HG03139 (cell line): Measurements from ENCODE around the gene UPK2.

Experiments used
- ATAC-seq: cut with Tn5 transposase; IDR thresholded peaks from one replicate; pipeline ENCODE4 v1.9.1; 2021; ENCODE audit not compliant: unreplicated experiment

UPK2 gene

GRCh38 chr11:118956094-118956846 lies at the start of gene UPK2:
UPK2 (plus strand) TSS chr11:118956298; CDS start chr11:118956351, 53 bp downstream.
- ATAC-seq = peak; percentile 77

- ATAC-seq = peak; percentile 58
These were observed 48.8 kb upstream of the UPK2 start for GRCh38 chr11:118907051-118908042.

GRCh38 chr11:118908264-118908663 lies 47.8 kb upstream of the UPK2 start:
- no peak for ATAC-seq

GRCh38 chr11:118908901-118909618 lies 47.0 kb upstream of the UPK2 start:
- ATAC-seq = no peak

DNA sequence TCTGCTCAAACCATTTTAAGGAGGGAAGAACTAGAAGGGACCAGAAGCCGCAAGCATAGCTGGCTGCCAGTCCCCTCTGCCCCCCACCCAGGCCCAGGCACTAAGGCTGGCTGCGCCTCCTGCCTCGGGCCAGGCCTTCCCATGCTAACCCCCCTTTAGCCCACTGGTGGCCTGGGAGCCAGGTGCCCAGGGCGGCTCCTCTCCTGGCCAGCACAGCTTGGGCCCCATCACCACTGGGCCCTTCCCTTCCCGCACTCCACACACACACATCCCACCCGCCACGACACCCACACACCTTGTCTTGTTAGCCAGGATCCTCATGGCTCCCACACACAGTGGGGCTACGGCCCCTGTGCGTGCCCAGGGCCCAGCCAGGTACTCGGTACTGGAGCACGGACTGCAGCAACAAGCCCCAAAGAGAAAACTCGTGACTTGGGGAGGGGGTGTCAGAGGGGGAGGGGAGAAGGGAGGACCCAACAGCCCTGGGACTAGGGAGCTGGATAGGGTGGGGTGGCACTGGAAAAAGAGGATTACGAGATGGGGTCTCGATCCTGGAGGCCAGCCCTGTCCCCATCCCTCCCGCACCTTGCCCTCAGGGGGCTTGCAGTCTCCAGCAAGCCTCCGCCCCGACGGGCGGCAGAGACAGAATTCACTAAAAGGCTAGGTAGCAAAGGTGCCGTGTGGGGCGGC lies 46.3 kb upstream of the UPK2 start:
- ATAC-seq = no peak

- no peak for ATAC-seq
These were observed 45.6 kb upstream of the UPK2 start for GRCh38 chr11:118910309-118911112.

DNA sequence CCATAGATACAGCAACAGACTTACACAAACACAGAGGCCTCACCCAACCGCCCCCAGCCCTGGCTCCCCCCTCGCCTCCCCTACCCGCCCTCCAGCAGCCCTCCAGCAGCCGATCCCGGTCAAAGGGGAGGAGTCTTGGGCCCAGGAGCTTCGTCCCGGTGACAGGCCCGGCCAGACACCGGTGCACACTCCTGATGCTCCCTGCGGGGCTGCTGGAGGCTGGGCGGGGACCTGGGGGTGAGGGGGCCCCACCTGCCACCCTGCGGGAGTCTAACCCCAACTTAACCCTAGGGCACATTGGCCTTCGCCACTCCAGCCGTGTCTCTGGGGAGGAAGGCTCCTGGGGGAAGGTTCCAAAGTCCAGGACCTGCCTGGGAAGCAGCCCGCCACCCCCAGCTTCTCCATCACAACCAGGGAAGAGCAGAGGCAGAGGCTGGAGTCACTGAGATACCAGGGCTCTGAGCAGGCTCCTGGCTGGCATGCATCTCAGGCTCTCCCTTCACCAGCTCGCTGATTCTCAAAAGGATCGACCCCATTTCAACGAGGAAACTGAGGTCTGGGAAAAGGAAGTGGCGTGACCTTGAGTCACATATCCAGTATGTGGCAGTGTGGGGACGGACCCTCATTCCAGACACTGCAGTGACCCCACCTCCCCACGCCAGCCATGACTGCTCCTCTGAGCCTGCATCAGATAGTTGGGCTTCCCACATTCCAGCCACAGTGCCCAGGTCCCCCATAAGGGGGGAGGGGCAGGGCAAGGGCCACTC lies 44.8 kb upstream of the UPK2 start:
- no peak for ATAC-seq

GRCh38 chr11:118911880-118912741 lies 44.0 kb upstream of the UPK2 start:
- ATAC-seq = no peak

DNA sequence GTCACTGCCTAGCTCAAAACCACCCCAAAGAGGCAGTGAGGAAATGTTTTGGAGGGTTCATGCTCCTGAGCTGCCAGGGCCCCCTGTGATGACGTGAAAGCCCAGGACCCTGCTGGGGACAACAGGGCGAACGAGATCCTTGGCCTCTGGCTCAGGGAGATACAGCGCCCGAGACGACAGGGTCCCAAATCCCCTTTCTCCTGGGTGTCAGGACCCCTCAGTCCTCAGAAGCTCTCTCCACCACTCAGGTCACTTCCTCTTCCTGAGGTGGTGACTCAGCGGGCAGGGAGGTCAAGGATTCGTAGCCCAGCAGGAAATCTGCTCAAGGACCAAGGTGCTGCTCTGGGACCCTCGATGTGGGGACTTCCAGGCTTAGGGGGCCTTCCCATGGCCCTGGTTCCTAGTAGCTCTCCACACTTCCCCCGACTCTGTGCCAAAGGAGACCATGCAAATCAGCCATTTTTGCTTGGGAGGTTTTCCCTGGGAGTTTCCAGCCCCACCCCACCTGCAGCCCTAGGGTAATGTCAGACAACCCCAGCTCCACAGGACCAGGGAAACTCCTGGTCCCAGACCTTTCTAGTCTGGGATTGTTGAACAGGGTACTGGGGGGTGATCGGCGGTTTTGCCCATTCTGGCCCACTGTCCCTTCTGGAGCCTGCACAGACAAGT lies 43.2 kb upstream of the UPK2 start:
- ATAC-seq = no peak

- ATAC-seq = no peak
These were observed 42.5 kb upstream of the UPK2 start for GRCh38 chr11:118913411-118914125.

DNA sequence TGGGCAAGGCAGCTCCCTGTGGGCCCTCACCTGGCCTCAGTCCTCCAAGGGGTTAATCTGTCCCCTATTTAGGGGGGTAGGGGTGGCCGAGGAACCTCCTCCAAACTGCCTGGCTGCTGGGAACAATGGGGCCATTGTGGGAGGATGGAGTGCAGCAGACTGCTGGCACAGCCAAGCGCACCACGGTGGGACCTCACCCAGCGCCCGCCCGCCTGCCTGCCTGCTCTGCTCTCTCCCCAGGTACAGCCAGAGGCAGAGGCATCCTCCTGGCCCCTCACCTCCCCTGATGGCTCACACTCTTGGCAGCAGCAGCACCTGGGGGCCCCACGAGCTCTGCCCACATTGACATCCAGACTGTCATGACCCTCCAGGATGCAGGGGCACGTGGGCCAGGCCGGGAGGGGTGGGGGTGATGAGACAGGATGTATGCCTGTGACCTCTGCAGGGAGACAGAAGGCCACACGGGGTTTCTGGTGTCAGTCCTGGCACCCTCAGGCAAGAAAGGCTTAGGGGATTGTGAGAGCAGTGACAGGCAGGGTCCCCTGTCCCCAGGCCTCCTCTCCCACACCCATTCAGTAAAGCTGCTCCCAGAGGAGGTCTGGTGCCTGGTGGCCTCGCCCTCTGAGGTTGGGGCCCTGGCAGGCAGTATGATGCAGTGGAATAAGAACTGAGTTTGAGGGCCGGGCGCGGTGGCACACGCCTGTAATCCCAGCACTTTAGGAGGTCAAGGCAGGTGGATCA lies 41.8 kb upstream of the UPK2 start:
- ATAC-seq = no peak

DNA sequence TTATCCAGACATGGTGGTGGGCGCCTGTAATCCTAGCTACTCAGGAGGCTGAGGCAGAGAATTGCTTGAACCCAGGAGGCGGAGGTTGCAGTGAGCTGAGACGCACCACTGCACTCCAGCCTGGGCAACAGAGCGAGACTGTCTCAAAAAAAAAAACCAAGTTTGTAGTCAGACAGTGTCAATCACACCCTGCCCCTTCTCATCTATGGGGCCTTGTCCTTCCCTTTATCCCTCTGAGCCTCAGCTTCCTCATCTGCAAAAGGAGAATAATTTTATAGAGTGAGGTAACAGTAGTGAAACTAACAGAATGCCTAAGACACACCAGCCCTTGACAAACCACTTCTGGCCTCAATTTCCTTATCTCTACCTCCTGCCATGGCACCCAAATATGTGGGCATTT lies 41.1 kb upstream of the UPK2 start:
- no peak for ATAC-seq

GRCh38 chr11:118915396-118915795 lies 40.7 kb upstream of the UPK2 start:
- no peak for ATAC-seq

- ATAC-seq = no peak
These were observed 39.9 kb upstream of the UPK2 start for GRCh38 chr11:118915941-118916841.

GRCh38 chr11:118916842-118917388 lies 39.2 kb upstream of the UPK2 start:
- no peak for ATAC-seq
